GM19240 (cell line): ENCODE data around the gene CACNA2D3.

Source experiments
- DNase-seq: peaks from one replicate; pipeline ENCODE4 v3.0.0; 2011; ENCODE audit warnings: low spot score; ENCODE audit not compliant: insufficient read length

CACNA2D3 gene

GRCh38 chr3:54871867-54872266 is 749.5 kb downstream of the CACNA2D3 start:
- DNase-seq, result no peak

GRCh38 chr3:54873059-54874010 is 751.0 kb downstream of the CACNA2D3 start:
- no peak for DNase-seq

GRCh38 chr3:54874816-54875556 is 752.6 kb downstream of the CACNA2D3 start:
- no peak for DNase-seq

GRCh38 chr3:54875596-54876268 is 753.4 kb downstream of the CACNA2D3 start:
- DNase-seq, result no peak

GRCh38 chr3:54876694-54877093 is 754.3 kb downstream of the CACNA2D3 start:
- DNase-seq, result no peak

GRCh38 chr3:54877730-54878129 is 755.4 kb downstream of the CACNA2D3 start:
- no peak for DNase-seq

- no peak for DNase-seq
Observed at GRCh38 chr3:54878145-54878544, 755.8 kb downstream of the CACNA2D3 start.

GRCh38 chr3:54882129-54882833 is 759.9 kb downstream of the CACNA2D3 start:
- no peak for DNase-seq

GRCh38 chr3:54888162-54888561 is 765.8 kb downstream of the CACNA2D3 start:
- DNase-seq, result no peak

GRCh38 chr3:54888873-54889272 is 766.5 kb downstream of the CACNA2D3 start:
- DNase-seq, result no peak

- DNase-seq, result no peak
Observed at GRCh38 chr3:54889731-54890130, 767.4 kb downstream of the CACNA2D3 start.

- no peak for DNase-seq
Observed at GRCh38 chr3:54891540-54891897, 769.2 kb downstream of the CACNA2D3 start.

- no peak for DNase-seq
Observed at GRCh38 chr3:54892168-54892567, 769.8 kb downstream of the CACNA2D3 start.

- DNase-seq, result no peak
Observed at GRCh38 chr3:54895613-54896012, 773.3 kb downstream of the CACNA2D3 start.

GRCh38 chr3:54897028-54897711 is 774.8 kb downstream of the CACNA2D3 start:
- DNase-seq, result no peak

- no peak for DNase-seq
Observed at GRCh38 chr3:54899273-54899672, 776.9 kb downstream of the CACNA2D3 start.

- no peak for DNase-seq
Observed at GRCh38 chr3:54900838-54901591, 778.7 kb downstream of the CACNA2D3 start.

GRCh38 chr3:54901906-54902685 is 779.7 kb downstream of the CACNA2D3 start:
- DNase-seq, result no peak

- no peak for DNase-seq
Observed at GRCh38 chr3:54905261-54905888, 783.0 kb downstream of the CACNA2D3 start.
